Measurements from ENCODE around the gene AARS2. TPM values are rescaled to one million over a fixed set of nuclear protein-coding genes. Genes with fewer than 3 reads are reported as not detected.

The AARS2 gene
- total RNA-seq, 4 donors from 2014 or later = 6.6 to 10.2 (median 7.8) TPM

DNA sequence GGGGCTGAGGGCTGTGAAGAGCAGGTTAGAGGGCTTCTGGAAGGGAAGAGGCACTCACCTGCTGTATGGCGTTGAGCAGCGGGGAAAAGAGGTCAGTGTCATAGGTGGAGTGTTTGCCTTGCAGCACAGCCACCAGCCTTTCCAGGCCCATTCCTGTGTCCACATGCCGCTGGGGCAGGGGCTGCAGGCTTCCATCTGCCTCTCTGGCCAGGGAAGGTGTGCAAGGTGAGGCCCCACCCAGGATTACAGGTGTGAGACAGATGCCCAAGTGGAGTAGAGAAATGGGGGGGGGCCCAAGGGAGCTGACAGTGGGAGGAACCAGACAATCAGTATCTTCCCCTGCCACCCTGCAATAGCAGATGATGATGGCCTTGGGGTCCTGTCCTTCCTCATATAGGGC, 2.9 kb downstream of the AARS2 start:
- no peak for TF ChIP-seq POLR2AphosphoS5 (IDR thresholded peaks at IDR 0.05)
- TF ChIP-seq POLR2A (IDR thresholded peaks at IDR 0.05; ENCODE audit: low read depth) = no peak
- no peak for TF ChIP-seq CTCF (IDR thresholded peaks at IDR 0.05)
- TF ChIP-seq EP300 (IDR thresholded peaks at IDR 0.05) = no peak
- intact Hi-C loops (cut with DNase I) = no loop called here
- 100% methylated on average over 3 of the region's 3 CpGs for WGBS
- Histone ChIP-seq H3K27me3 (no peaks in the 10 kb centered on the region), H3K4me3 (no peak overlapping the region), H3K4me1 (peaks cover 8 to 19% (median 14%) of the 10 kb centered on the region in 4 donors), H3K9me3 (no peaks in the 10 kb centered on the region), H3K36me3 (peaks cover 32 to 67% (median 62%) of the 10 kb centered on the region in 4 donors), H3K27ac (replicated peaks in 1 of 4) (no peak overlapping the region)
- DNase-seq (ENCODE audit: extremely low spot score) = no peak

GRCh38 chr6:44309631-44310030, 3.5 kb downstream of the AARS2 start:
- Histone ChIP-seq H3K4me1 (peaks cover 8 to 19% (median 14%) of the 10 kb centered on the region in 4 donors), H3K27me3 (no peaks in the 10 kb centered on the region), H3K4me3 (no peak overlapping the region), H3K36me3 (peaks cover 33 to 73% (median 68%) of the 10 kb centered on the region in 4 donors), H3K9me3 (no peaks in the 10 kb centered on the region), H3K27ac (replicated peaks in 1 of 4) (no peak overlapping the region)
- DNase-seq (ENCODE audit: extremely low spot score) = no peak
- TF ChIP-seq POLR2A (IDR thresholded peaks at IDR 0.05; ENCODE audit: low read depth) (no peak), EP300 (IDR thresholded peaks at IDR 0.05) (no peak), CTCF (IDR thresholded peaks at IDR 0.05) (no peak), POLR2AphosphoS5 (IDR thresholded peaks at IDR 0.05) (no peak)
- intact Hi-C loops (cut with DNase I) = no loop called here

DNA sequence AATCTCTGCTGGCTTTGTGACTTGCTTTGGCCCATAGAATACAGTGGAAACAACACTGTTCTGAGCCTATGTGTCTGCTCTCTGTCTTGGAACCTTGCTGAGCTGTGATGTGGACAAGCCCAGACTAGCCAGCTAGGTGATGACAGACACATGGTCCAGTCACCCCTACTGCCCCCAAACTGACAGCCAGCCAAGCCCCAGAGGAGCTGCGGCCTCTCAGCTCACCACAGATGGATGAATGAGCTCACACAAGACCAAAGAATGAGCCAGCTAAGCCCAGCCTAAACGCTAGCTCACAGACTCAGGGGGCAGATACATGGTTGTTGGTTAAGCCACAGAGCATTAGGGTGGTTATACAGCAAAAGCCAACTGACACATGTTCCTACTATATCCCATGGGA, 4.1 kb downstream of the AARS2 start:
- TF ChIP-seq POLR2A (IDR thresholded peaks at IDR 0.05; ENCODE audit: low read depth) = no peak
- no peak for TF ChIP-seq EP300 (IDR thresholded peaks at IDR 0.05)
- no peak for TF ChIP-seq CTCF (IDR thresholded peaks at IDR 0.05)
- no peak for TF ChIP-seq POLR2AphosphoS5 (IDR thresholded peaks at IDR 0.05)
- WGBS = 90% methylated on average over 2 of the region's 2 CpGs
- no peaks in the 10 kb centered on the region for H3K9me3 ChIP-seq
- no peaks in the 10 kb centered on the region for H3K27me3 ChIP-seq
- no peak overlapping the region for H3K4me3 ChIP-seq
- H3K36me3 ChIP-seq = peaks cover 37 to 78% (median 74%) of the 10 kb centered on the region in 4 donors
- H3K27ac ChIP-seq (replicated peaks in 1 of 4) = no peak overlapping the region
- no peak for DNase-seq (ENCODE audit: extremely low spot score)
- intact Hi-C loops (cut with DNase I) = no loop called here
- H3K4me1 ChIP-seq = peaks cover 8 to 19% (median 14%) of the 10 kb centered on the region in 4 donors

DNA sequence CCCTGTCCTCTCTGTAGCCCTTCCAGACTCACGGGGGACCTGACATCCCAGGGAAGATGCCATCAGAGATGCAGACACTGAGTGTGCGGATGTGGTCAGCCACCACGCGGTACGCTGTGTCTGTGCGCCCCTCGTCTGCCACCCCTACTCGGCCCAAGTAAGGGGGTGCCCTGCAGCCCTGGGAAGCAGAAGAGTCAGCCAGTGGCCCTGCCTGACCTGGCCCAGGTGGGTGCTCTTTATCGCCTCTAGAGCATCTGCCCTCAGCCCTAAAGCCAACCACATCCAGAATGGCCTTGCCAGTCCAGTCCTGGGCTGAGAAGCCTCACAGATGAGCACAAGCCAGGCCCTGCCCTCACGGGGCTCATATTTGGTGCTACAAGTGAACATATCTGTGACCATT, 5.9 kb downstream of the AARS2 start:
- Histone ChIP-seq H3K27ac (replicated peaks in 1 of 4) (no peak overlapping the region), H3K4me3 (no peak overlapping the region), H3K27me3 (no peaks in the 10 kb centered on the region), H3K36me3 (peaks cover 42 to 97% (median 92%) of the 10 kb centered on the region in 4 donors), H3K4me1 (peaks cover 4 to 8% (median 7%) of the 10 kb centered on the region in 4 donors), H3K9me3 (no peaks in the 10 kb centered on the region)
- TF ChIP-seq POLR2AphosphoS5 (IDR thresholded peaks at IDR 0.05) (no peak), CTCF (IDR thresholded peaks at IDR 0.05) (no peak), EP300 (IDR thresholded peaks at IDR 0.05) (no peak), POLR2A (IDR thresholded peaks at IDR 0.05; ENCODE audit: low read depth) (no peak)
- DNase-seq (ENCODE audit: extremely low spot score) = no peak
- WGBS = 97% methylated on average over 8 of the region's 10 CpGs
- intact Hi-C loops (cut with DNase I) = no loop called here

- no peak overlapping the region for H3K27ac ChIP-seq (replicated peaks in 1 of 4)
- H3K36me3 ChIP-seq = peaks cover 47 to 100% (median 97%) of the 10 kb centered on the region in 4 donors
These were observed 6.4 kb downstream of the AARS2 start for GRCh38 chr6:44306710-44307109.

More at GRCh38 chr6:44306710-44307109, 6.4 kb downstream of the AARS2 start:
- peaks cover 0 to 2% (median 2%) of the 10 kb centered on the region in 4 donors for H3K4me1 ChIP-seq
- TF ChIP-seq EP300 (IDR thresholded peaks at IDR 0.05) (no peak), CTCF (IDR thresholded peaks at IDR 0.05) (no peak), POLR2A (IDR thresholded peaks at IDR 0.05; ENCODE audit: low read depth) (no peak), POLR2AphosphoS5 (IDR thresholded peaks at IDR 0.05) (no peak)
- 88% methylated on average over 8 of the region's 8 CpGs for WGBS
- H3K27me3 ChIP-seq = no peaks in the 10 kb centered on the region
- H3K4me3 ChIP-seq = no peak overlapping the region
- DNase-seq (ENCODE audit: extremely low spot score) = no peak
- intact Hi-C loops (cut with DNase I) = no loop called here
- no peaks in the 10 kb centered on the region for H3K9me3 ChIP-seq
